HEK293 (cell line): ENCODE results near the gene NLGN1.

Experiments
- ZFP37 ChIP-seq: fragments of 450-650 bp; formaldehyde crosslinking; IDR thresholded peaks from 2 replicates; pipeline ENCODE4 v1.5.1; 2016; ENCODE audit warnings: missing biosample characterization, missing genetic modification characterization
- ZNF274 ChIP-seq, 2 experiments: fragments of 200-500 bp in 1 of 2; fragments of 450-650 bp in 1 of 2; sonication (Bioruptor generic) in 1 of 2; formaldehyde crosslinking in 1 of 2; IDR thresholded peaks; 2 replicates each; pipeline versions ENCODE4 v1.5.1 to v1.6.1; 2014 to 2016; ENCODE audit warnings: borderline replicate concordance in 1 of 2, inconsistent platforms in 1 of 2, low read length in 1 of 2, missing biosample characterization in 1 of 2, missing genetic modification characterization in 1 of 2
- ZNF302 ChIP-seq: fragments of 450-650 bp; formaldehyde crosslinking; IDR thresholded peaks from 2 replicates; pipeline ENCODE4 v1.5.1; 2016; ENCODE audit warnings: missing biosample characterization, missing genetic modification characterization, low read depth
- TF ChIP-seq, protein P1 (sequence below): fragments of 450-650 bp; formaldehyde crosslinking; IDR thresholded peaks from 2 replicates; pipeline ENCODE4 v1.5.1; 2016; ENCODE audit warnings: missing biosample characterization, missing genetic modification characterization

DNA sequence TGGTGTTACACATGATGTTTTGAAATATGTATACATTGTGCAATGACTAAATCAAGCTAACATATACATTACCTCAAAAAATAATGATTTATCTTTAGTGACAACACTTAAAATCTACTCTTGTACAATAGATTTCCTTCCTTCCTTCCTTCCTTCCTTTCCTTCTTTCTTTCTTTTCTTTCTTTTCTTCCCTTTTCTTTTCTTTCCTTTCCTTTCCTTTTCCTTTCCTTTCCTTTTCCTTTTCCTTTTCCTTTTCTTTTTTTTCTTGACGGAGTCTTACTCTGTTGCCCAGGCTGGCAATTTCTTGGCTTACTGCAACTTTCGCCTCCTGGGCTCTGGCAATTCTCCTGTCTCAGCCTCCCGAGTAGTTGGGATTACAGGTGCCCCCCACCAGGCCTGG, 170.5 kb downstream of the NLGN1 start:
- no peak for TF ChIP-seq ZNF274 (IDR thresholded peaks at IDR 0.05; ENCODE audit: low read length)
- TF ChIP-seq ZNF274 (tag by site-specific recombination; IDR thresholded peaks at IDR 0.05; ENCODE audit: borderline replicate concordance) = no peak
- no peak for TF ChIP-seq ZFP37
- TF ChIP-seq ZNF302 (tag by site-specific recombination) = no peak
- TF ChIP-seq, protein P1, sequence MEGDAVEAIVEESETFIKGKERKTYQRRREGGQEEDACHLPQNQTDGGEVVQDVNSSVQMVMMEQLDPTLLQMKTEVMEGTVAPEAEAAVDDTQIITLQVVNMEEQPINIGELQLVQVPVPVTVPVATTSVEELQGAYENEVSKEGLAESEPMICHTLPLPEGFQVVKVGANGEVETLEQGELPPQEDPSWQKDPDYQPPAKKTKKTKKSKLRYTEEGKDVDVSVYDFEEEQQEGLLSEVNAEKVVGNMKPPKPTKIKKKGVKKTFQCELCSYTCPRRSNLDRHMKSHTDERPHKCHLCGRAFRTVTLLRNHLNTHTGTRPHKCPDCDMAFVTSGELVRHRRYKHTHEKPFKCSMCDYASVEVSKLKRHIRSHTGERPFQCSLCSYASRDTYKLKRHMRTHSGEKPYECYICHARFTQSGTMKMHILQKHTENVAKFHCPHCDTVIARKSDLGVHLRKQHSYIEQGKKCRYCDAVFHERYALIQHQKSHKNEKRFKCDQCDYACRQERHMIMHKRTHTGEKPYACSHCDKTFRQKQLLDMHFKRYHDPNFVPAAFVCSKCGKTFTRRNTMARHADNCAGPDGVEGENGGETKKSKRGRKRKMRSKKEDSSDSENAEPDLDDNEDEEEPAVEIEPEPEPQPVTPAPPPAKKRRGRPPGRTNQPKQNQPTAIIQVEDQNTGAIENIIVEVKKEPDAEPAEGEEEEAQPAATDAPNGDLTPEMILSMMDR (tag by site-specific recombination) = no peak
